ENCODE data around the gene HIPK4. TPM values are rescaled to one million over a fixed set of nuclear protein-coding genes. Genes with fewer than 3 reads are reported as not detected.
"Not testable (repeated sequence)": the region's sequence is repeated elsewhere in the genome, so short reads cannot be mapped to it uniquely, and the experiment has no call there.

HIPK4 gene
- total RNA-seq, 1 donor from 2014 or later: not detected

GRCh38 chr19:40418040-40418439 is 28.1 kb upstream of the HIPK4 start:
- no peak for DNase-seq (ENCODE audit: low spot score)
- ATAC-seq: no peak

GRCh38 chr19:40417643-40417981 is 27.6 kb upstream of the HIPK4 start:
- ATAC-seq: no peak
- DNase-seq (ENCODE audit: low spot score): no peak

- ATAC-seq: no peak
- no peak for DNase-seq (ENCODE audit: low spot score)
Observed at GRCh38 chr19:40416918-40417642, 27.1 kb upstream of the HIPK4 start.

- ATAC-seq (no peak), DNase-seq (ENCODE audit: low spot score) (no peak)
Observed at GRCh38 chr19:40415768-40416167, 25.8 kb upstream of the HIPK4 start.

- ATAC-seq: no peak
- DNase-seq (ENCODE audit: low spot score): no peak
Observed at GRCh38 chr19:40414542-40415535, 24.9 kb upstream of the HIPK4 start.

- ATAC-seq: no peak
- no peak for DNase-seq (ENCODE audit: low spot score)
Observed at GRCh38 chr19:40413291-40413845, 23.4 kb upstream of the HIPK4 start, which contains the start of gene PRX. PRX (minus strand) TSS chr19:40413378; CDS start chr19:40407932, 5,446 bp downstream.

GRCh38 chr19:40412866-40413265 is 22.9 kb upstream of the HIPK4 start:
- no peak for DNase-seq (ENCODE audit: low spot score)
- ATAC-seq: no peak

GRCh38 chr19:40411958-40412499 is 22.0 kb upstream of the HIPK4 start:
- ATAC-seq (no peak), DNase-seq (ENCODE audit: low spot score) (no peak)

GRCh38 chr19:40411125-40411842 is 21.3 kb upstream of the HIPK4 start:
- ATAC-seq (peak; percentile 41), DNase-seq (ENCODE audit: low spot score) (no peak)

GRCh38 chr19:40410030-40410389 is 20.0 kb upstream of the HIPK4 start:
- DNase-seq (ENCODE audit: low spot score): no peak
- ATAC-seq: no peak

- not testable (repeated sequence) for DNase-seq (ENCODE audit: low spot score); ATAC-seq
Observed at GRCh38 chr19:40408598-40408925, 18.6 kb upstream of the HIPK4 start.

GRCh38 chr19:40407714-40408597 is 18.0 kb upstream of the HIPK4 start:
- ATAC-seq (no peak), DNase-seq (ENCODE audit: low spot score) (no peak)

- DNase-seq (ENCODE audit: low spot score): peak; percentile 89
- ATAC-seq: peak; percentile 91
Observed at GRCh38 chr19:40403262-40403984, 13.4 kb upstream of the HIPK4 start.

GRCh38 chr19:40400559-40400958 is 10.6 kb upstream of the HIPK4 start:
- no peak for ATAC-seq
- no peak for DNase-seq (ENCODE audit: low spot score)

GRCh38 chr19:40398417-40399131 is 8.6 kb upstream of the HIPK4 start:
- peak; percentile 10 for ATAC-seq
- no peak for DNase-seq (ENCODE audit: low spot score)

- DNase-seq (ENCODE audit: low spot score) (no peak), ATAC-seq (no peak)
Observed at GRCh38 chr19:40397568-40397906, 7.6 kb upstream of the HIPK4 start.

GRCh38 chr19:40396886-40397567 is 7.0 kb upstream of the HIPK4 start:
- no peak for DNase-seq (ENCODE audit: low spot score)
- ATAC-seq: no peak

- ATAC-seq (no peak), DNase-seq (ENCODE audit: low spot score) (no peak)
Observed at GRCh38 chr19:40395956-40396355, 6.0 kb upstream of the HIPK4 start.
